Measurements from ENCODE around the gene GLRX.
A peak's percentile ranks its signal among the peaks of the same experiment; 100 is the strongest.

Gene GLRX

DNA sequence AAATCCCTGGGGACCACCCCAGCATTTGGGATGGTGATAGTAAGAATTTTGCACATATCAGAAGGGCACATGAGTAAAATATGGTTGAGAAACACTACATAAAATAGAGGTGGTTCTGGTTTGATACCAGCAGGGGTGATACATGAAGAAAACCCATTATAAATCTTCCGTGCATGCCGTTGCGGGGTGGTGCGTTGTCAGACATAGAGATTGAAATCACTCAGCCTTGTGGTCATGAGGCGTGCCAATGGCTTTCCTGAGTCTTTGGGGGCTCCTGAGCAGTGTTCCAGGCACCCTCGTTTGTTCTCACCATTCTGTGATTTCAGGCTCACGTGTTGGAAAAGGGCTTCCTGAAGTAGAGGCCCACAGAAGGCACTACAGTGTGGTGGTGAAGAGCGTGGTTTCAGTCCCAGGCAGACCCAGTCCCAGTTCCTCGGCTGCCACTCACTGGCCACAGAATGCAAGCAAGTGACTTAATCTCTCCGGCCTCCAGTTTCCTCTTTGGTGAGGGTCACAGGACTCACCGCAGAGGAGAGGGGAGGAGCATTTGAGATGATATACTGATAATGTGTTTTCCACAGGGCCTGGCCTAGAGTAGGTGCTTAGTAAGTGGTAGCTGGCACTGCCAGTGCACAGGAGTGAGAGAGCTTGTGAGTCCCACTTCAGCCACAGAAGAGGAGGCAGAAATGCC is 20.5 kb upstream of the GLRX start:
- Histone ChIP-seq H3K9ac (ENCODE audit: low read length) (no peak overlapping the region), H3K4me2 (ENCODE audit: low read length) (peak overlapping the region; percentile 24; the same call in 1 of the 2 replicates), H4K20me1 (ENCODE audit: insufficient read depth, low read length) (no peaks in the 10 kb centered on the region), H3K79me2 (ENCODE audit: insufficient read depth, low read length) (no peaks in the 10 kb centered on the region), H3K9me3 (ENCODE audit: low read length) (no peaks in the 10 kb centered on the region), H2AFZ (ENCODE audit: low read length) (no peak overlapping the region), H3K27me3 (ENCODE audit: insufficient read depth, low read length) (no peaks in the 10 kb centered on the region), H3K9me2 (ENCODE audit: low read depth, low read length) (no peaks in the 10 kb centered on the region), H3K27ac (ENCODE audit: low read depth, low read length, poor library complexity, severe bottlenecking) (no peak overlapping the region), H3K4me3 (ENCODE audit: low read depth, low read length, poor library complexity, severe bottlenecking) (no peak overlapping the region), H3K4me1 (ENCODE audit: insufficient read depth, low read length, severe bottlenecking) (peaks cover 8% of the 10 kb centered on the region), H3F3A (ENCODE audit: insufficient read depth, low read length) (no peaks in the 10 kb centered on the region), H3K36me3 (ENCODE audit: insufficient read depth, low read length) (no peaks in the 10 kb centered on the region)
- peak; percentile 61 for TF ChIP-seq CTCF (IDR thresholded peaks at IDR 0.05; ENCODE audit: low read length)
- TF ChIP-seq EZH2 (IDR thresholded peaks at IDR 0.05; ENCODE audit: borderline replicate concordance, low read length): no peak

GRCh38 chr5:95841914-95842812 is 19.6 kb upstream of the GLRX start:
- Histone ChIP-seq H3K4me2 (ENCODE audit: low read length) (no peak overlapping the region), H3K79me2 (ENCODE audit: insufficient read depth, low read length) (no peaks in the 10 kb centered on the region), H3F3A (ENCODE audit: insufficient read depth, low read length) (no peaks in the 10 kb centered on the region), H3K36me3 (ENCODE audit: insufficient read depth, low read length) (no peaks in the 10 kb centered on the region), H3K9ac (ENCODE audit: low read length) (no peak overlapping the region), H3K27ac (ENCODE audit: low read depth, low read length, poor library complexity, severe bottlenecking) (no peak overlapping the region), H3K4me1 (ENCODE audit: insufficient read depth, low read length, severe bottlenecking) (peaks cover 8% of the 10 kb centered on the region), H3K27me3 (ENCODE audit: insufficient read depth, low read length) (no peaks in the 10 kb centered on the region), H4K20me1 (ENCODE audit: insufficient read depth, low read length) (no peaks in the 10 kb centered on the region), H2AFZ (ENCODE audit: low read length) (no peak overlapping the region), H3K4me3 (ENCODE audit: low read depth, low read length, poor library complexity, severe bottlenecking) (no peak overlapping the region), H3K9me3 (ENCODE audit: low read length) (no peaks in the 10 kb centered on the region), H3K9me2 (ENCODE audit: low read depth, low read length) (no peaks in the 10 kb centered on the region)
- TF ChIP-seq CTCF (IDR thresholded peaks at IDR 0.05; ENCODE audit: low read length) (no peak), EZH2 (IDR thresholded peaks at IDR 0.05; ENCODE audit: borderline replicate concordance, low read length) (no peak)

GRCh38 chr5:95840956-95841705 is 18.6 kb upstream of the GLRX start:
- no peaks in the 10 kb centered on the region for H4K20me1 ChIP-seq (ENCODE audit: insufficient read depth, low read length)
- H2AFZ ChIP-seq (ENCODE audit: low read length): no peak overlapping the region
- H3K9ac ChIP-seq (ENCODE audit: low read length): no peak overlapping the region
- H3K27ac ChIP-seq (ENCODE audit: low read depth, low read length, poor library complexity, severe bottlenecking): no peak overlapping the region
- H3K27me3 ChIP-seq (ENCODE audit: insufficient read depth, low read length): no peaks in the 10 kb centered on the region
- no peaks in the 10 kb centered on the region for H3K79me2 ChIP-seq (ENCODE audit: insufficient read depth, low read length)
- no peak for TF ChIP-seq CTCF (IDR thresholded peaks at IDR 0.05; ENCODE audit: low read length)
- no peak for TF ChIP-seq EZH2 (IDR thresholded peaks at IDR 0.05; ENCODE audit: borderline replicate concordance, low read length)
- no peaks in the 10 kb centered on the region for H3F3A ChIP-seq (ENCODE audit: insufficient read depth, low read length)
- no peak overlapping the region for H3K4me3 ChIP-seq (ENCODE audit: low read depth, low read length, poor library complexity, severe bottlenecking)
- no peaks in the 10 kb centered on the region for H3K9me3 ChIP-seq (ENCODE audit: low read length)
- H3K9me2 ChIP-seq (ENCODE audit: low read depth, low read length): no peaks in the 10 kb centered on the region
- no peak overlapping the region for H3K4me2 ChIP-seq (ENCODE audit: low read length)
- no peaks in the 10 kb centered on the region for H3K36me3 ChIP-seq (ENCODE audit: insufficient read depth, low read length)
- peaks cover 8% of the 10 kb centered on the region for H3K4me1 ChIP-seq (ENCODE audit: insufficient read depth, low read length, severe bottlenecking)
